Breast epithelium (tissue), 3 donors: Measurements from ENCODE around the gene C9orf152.

ENCODE experiments used
- CTCF ChIP-seq, 3 donors: fragments of 450-650 bp; IDR thresholded peaks; one replicate each; pipeline ENCODE4 v1.5.1; 2016 to 2017; ENCODE audit warnings: antibody characterized with exemption in 3 of 3, mild to moderate bottlenecking in 3 of 3, moderate library complexity in 3 of 3
- POLR2A ChIP-seq: fragments of 450-650 bp; IDR thresholded peaks from one replicate; pipeline ENCODE4 v1.6.1; 2016; ENCODE audit warnings: antibody characterized with exemption, mild to moderate bottlenecking, moderate library complexity
- POLR2AphosphoS5 ChIP-seq, 3 donors: sonication (generic); formaldehyde crosslinking; IDR thresholded peaks; one replicate each; pipeline ENCODE4 v1.6.1; 2017; ENCODE audit warnings: antibody characterized with exemption in 3 of 3

DNA sequence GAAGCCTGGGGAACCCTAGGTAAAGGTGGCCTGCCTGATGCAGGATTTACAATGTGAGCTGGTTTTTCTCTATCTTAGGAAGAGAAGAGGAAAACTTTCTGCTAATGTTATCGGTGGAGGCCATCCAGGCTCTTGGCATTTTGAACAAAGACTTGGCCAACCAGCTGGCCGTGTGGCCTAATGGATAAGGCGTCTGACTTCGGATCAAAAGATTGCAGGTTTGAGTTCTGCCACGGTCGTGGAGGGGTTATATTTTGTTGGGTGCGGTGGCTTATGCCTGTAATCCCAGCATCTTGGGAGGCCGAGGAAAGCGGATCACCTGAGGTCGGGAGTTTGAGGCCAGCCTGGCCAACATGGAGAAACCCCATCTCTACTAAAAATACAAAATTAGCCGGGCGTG lies 9.6 kb downstream of the C9orf152 start:
- no peak for TF ChIP-seq POLR2AphosphoS5 (IDR thresholded peaks at IDR 0.05)
- TF ChIP-seq CTCF (IDR thresholded peaks at IDR 0.05), result no peak
- no peak for TF ChIP-seq POLR2A
